ENCODE measurements around the gene WFDC10B. TPM values are rescaled to one million over a fixed set of nuclear protein-coding genes. Genes with fewer than 3 reads are reported as not detected.

WFDC10B gene
- total and polyA plus RNA-seq, 9 of the 15 experiments (the other 6 are each of a cell fraction or from before 2014, with no cell fraction given) = not detected

- in situ Hi-C loops (cut with MboI) = no loop called here
- TF ChIP-seq E2F8 (IDR thresholded peaks at IDR 0.05; ENCODE audit: low read depth, partially characterized antibody) (no peak), SAFB2 (IDR thresholded peaks at IDR 0.05; ENCODE audit: borderline replicate concordance, low read depth, low read length, severe bottlenecking) (no peak), KDM2B (CRISPR knock-in tag; IDR thresholded peaks at IDR 0.05) (no peak), ZNF655 (CRISPR knock-in tag; IDR thresholded peaks at IDR 0.05) (no peak), LEF1 (IDR thresholded peaks at IDR 0.05) (no peak), CHAMP1 (IDR thresholded peaks at IDR 0.05) (no peak), BRF1 (IDR thresholded peaks at IDR 0.05; ENCODE audit: borderline replicate concordance, extremely low read depth, insufficient read length) (no peak), GTF3C2 (IDR thresholded peaks at IDR 0.05; ENCODE audit: borderline replicate concordance, extremely low read depth, insufficient read length) (no peak), ZNF197 (CRISPR knock-in tag; IDR thresholded peaks at IDR 0.05; ENCODE audit: low read depth) (no peak), U2AF1 (optimal IDR thresholded peaks at IDR 0.05; ENCODE audit: low read depth, low read length) (no peak), BCOR (IDR thresholded peaks at IDR 0.05) (no peak), SMARCB1 (IDR thresholded peaks at IDR 0.05; ENCODE audit: insufficient read length, low read depth) (no peak), JUNB (CRISPR knock-in tag; conservative IDR thresholded peaks at IDR 0.05) (no peak), E2F3 (CRISPR knock-in tag; IDR thresholded peaks at IDR 0.05) (no peak)
Observed at GRCh38 chr20:45735988-45736387, 31.2 kb upstream of the WFDC10B start.

More at GRCh38 chr20:45735988-45736387, 31.2 kb upstream of the WFDC10B start:
- intact Hi-C loops (cut with micrococcal nuclease) = no loop called here
- Histone ChIP-seq H3K9me3 (replicated peaks; ENCODE audit: control insufficient read depth, insufficient read depth, low read depth, low read length) (no peaks in the 10 kb centered on the region), H3K36me3 (ENCODE audit: control insufficient read depth, insufficient read depth, low read length) (no peaks in the 10 kb centered on the region), H3K27me3 (ENCODE audit: control insufficient read depth in 2 of 2, insufficient read depth in 2 of 2, low read length in 2 of 2) (no peaks in the 10 kb centered on the region; a peak in 1 of 5 replicates), H3K27ac (ENCODE audit: extremely low read depth, low read depth, low read length) (no peak overlapping the region), H3K9ac (ENCODE audit: insufficient read depth in 1 of 2, low read depth in 2 of 2, low read length in 2 of 2) (no peak overlapping the region), H3K9me1 (ENCODE audit: control insufficient read depth, insufficient read depth, low read length) (no peaks in the 10 kb centered on the region), H2AFZ (ENCODE audit: low read depth, low read length) (no peak overlapping the region), H3K4me2 (ENCODE audit: insufficient read depth, low read length) (no peak overlapping the region), H3K4me1 (replicated peaks in 1 of 2; ENCODE audit: control insufficient read depth in 2 of 2, insufficient read depth in 2 of 2, low read length in 2 of 2) (no peaks in the 10 kb centered on the region), H3K79me2 (ENCODE audit: control insufficient read depth, insufficient read depth, low read length) (no peaks in the 10 kb centered on the region), H3K4me3 (no peak overlapping the region), H4K20me1 (replicated peaks; ENCODE audit: control insufficient read depth, insufficient read depth, low read length) (no peaks in the 10 kb centered on the region)
- DNase-seq (ENCODE audit: extremely low read depth in 1 of 4, low spot score in 3 of 4) (no peak), FAIRE-seq (no peak), ATAC-seq (no peak)
- CTCF ChIA-PET (ENCODE audit: low intra/inter-chr PET ratio) = no interaction called here
- no TSS peak for BruUV-seq (replicated peaks)
- POLR2A ChIA-PET = no interaction called here
- WGBS (ENCODE audit: insufficient coverage, low coverage, missing lambda C conversion rate) = 28% methylated on average over 20 of the region's 23 CpGs

All from K562 (cell line).